IPS-20b (cell line): ENCODE measurements around the gene NFIC.
"Not testable (repeated sequence)": the region's sequence is repeated elsewhere in the genome, so short reads cannot be mapped to it uniquely, and the experiment has no call there.

Experiments used
- H3K27ac ChIP-seq: one replicate; pipeline ENCODE4 v1.5.1; 2013; ENCODE audit warnings: low read length
- H3K27me3 ChIP-seq: 2 replicates; pipeline ENCODE4 v1.6.1; 2013; ENCODE audit warnings: mild to moderate bottlenecking, low read length, inconsistent platforms; ENCODE audit not compliant: insufficient read depth
- H3K36me3 ChIP-seq: 2 replicates; pipeline ENCODE4 v1.6.1; 2013; ENCODE audit warnings: low read depth, mild to moderate bottlenecking, inconsistent platforms, low read length, moderate library complexity; ENCODE audit not compliant: insufficient read depth
- H3K4me1 ChIP-seq: 2 replicates; pipeline ENCODE4 v1.6.1; 2013; ENCODE audit warnings: mild to moderate bottlenecking, control low read depth, inconsistent platforms, low read length, moderate library complexity; ENCODE audit not compliant: insufficient read depth
- H3K4me3 ChIP-seq: 2 replicates; pipeline ENCODE4 v1.5.1; 2013; ENCODE audit warnings: mild to moderate bottlenecking, low read length, inconsistent platforms
- H3K9ac ChIP-seq: 2 replicates; pipeline ENCODE4 v1.6.1; 2013; ENCODE audit warnings: low read depth, mild to moderate bottlenecking, inconsistent platforms, low read length, moderate library complexity
- H3K9me3 ChIP-seq: 2 replicates; pipeline ENCODE4 v1.6.1; 2013; ENCODE audit warnings: mild to moderate bottlenecking, low read depth, low read length, inconsistent platforms; ENCODE audit not compliant: insufficient read depth

The NFIC gene

GRCh38 chr19:3328743-3329142 lies 37.6 kb upstream of the NFIC start:
- no peaks in the 10 kb centered on the region for H3K9me3 ChIP-seq
- H3K4me3 ChIP-seq = no peak overlapping the region
- no peaks in the 10 kb centered on the region for H3K36me3 ChIP-seq
- no peak overlapping the region for H3K27ac ChIP-seq
- H3K4me1 ChIP-seq = no peaks in the 10 kb centered on the region
- H3K27me3 ChIP-seq = no peaks in the 10 kb centered on the region
- no peak overlapping the region for H3K9ac ChIP-seq

- Histone ChIP-seq H3K4me1 (no peaks in the 10 kb centered on the region), H3K9me3 (no peaks in the 10 kb centered on the region), H3K4me3 (no peak overlapping the region), H3K27ac (no peak overlapping the region), H3K9ac (no peak overlapping the region), H3K36me3 (no peaks in the 10 kb centered on the region), H3K27me3 (0 out of 2 replicates have a peak, but pooled peaks cover 3% of the 10 kb centered on the region)
These were observed 36.3 kb upstream of the NFIC start for GRCh38 chr19:3330047-3330446.

- not testable (repeated sequence) for H3K4me3 ChIP-seq, H3K9me3 ChIP-seq, H3K36me3 ChIP-seq, H3K9ac ChIP-seq, H3K4me1 ChIP-seq, H3K27ac ChIP-seq
- H3K27me3 ChIP-seq = peaks cover 11% of the 10 kb centered on the region
These were observed 34.2 kb upstream of the NFIC start for GRCh38 chr19:3332232-3332631.

DNA sequence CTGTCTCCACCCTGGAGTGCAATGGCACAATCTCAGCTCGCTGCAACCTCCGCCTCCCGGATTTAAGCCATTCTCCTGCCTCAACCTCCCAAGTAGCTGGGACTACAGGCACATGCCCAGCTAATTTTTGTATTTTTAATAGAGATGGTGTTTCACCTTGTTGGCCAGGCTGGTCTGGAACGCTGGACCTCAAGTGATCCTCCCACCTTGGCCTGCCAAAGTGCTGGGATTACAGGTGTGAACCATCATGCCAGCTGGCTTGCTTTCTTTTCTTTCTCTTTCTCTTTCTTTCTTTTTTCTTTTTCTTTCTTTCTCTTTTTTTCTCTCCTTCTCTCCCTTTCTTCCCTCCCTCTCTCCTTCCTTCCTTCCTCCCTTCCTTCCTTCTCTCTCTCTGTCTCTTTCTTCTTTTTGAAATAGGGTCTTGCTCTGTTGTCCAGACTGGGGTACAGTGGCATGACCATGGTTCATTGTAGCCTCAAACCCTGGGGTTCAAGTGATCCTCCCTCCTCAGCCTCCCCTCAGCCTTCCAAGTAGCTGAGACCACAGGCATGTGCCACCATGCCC lies 33.3 kb upstream of the NFIC start:
- no peak overlapping the region for H3K9ac ChIP-seq
- peaks cover 11% of the 10 kb centered on the region for H3K27me3 ChIP-seq
- H3K9me3 ChIP-seq = no peaks in the 10 kb centered on the region
- H3K4me1 ChIP-seq = no peaks in the 10 kb centered on the region
- H3K27ac ChIP-seq = no peak overlapping the region
- no peak overlapping the region for H3K4me3 ChIP-seq
- H3K36me3 ChIP-seq = no peaks in the 10 kb centered on the region

- H3K9ac ChIP-seq = no peak overlapping the region
- H3K9me3 ChIP-seq = no peaks in the 10 kb centered on the region
- no peaks in the 10 kb centered on the region for H3K36me3 ChIP-seq
- H3K4me3 ChIP-seq = no peak overlapping the region
- no peaks in the 10 kb centered on the region for H3K4me1 ChIP-seq
- H3K27me3 ChIP-seq = peaks cover 11% of the 10 kb centered on the region
- no peak overlapping the region for H3K27ac ChIP-seq
These were observed 32.7 kb upstream of the NFIC start for GRCh38 chr19:3333662-3334061.

- H3K4me1 ChIP-seq, H3K27ac ChIP-seq, H3K4me3 ChIP-seq, H3K9ac ChIP-seq, H3K36me3 ChIP-seq, H3K9me3 ChIP-seq: not testable (repeated sequence)
- H3K27me3 ChIP-seq = peaks cover 12% of the 10 kb centered on the region
These were observed 31.5 kb upstream of the NFIC start for GRCh38 chr19:3334749-3335430.

- H3K27me3 ChIP-seq = peaks cover 17% of the 10 kb centered on the region
- no peaks in the 10 kb centered on the region for H3K36me3 ChIP-seq
- no peaks in the 10 kb centered on the region for H3K4me1 ChIP-seq
- H3K9ac ChIP-seq = no peak overlapping the region
- H3K27ac ChIP-seq = no peak overlapping the region
- H3K9me3 ChIP-seq = no peaks in the 10 kb centered on the region
- H3K4me3 ChIP-seq = no peak overlapping the region
These were observed 30.7 kb upstream of the NFIC start for GRCh38 chr19:3335431-3336350.

- no peak overlapping the region for H3K9ac ChIP-seq
- H3K36me3 ChIP-seq = no peaks in the 10 kb centered on the region
- H3K27me3 ChIP-seq = peaks cover 17% of the 10 kb centered on the region
- no peak overlapping the region for H3K27ac ChIP-seq
- no peak overlapping the region for H3K4me3 ChIP-seq
- no peaks in the 10 kb centered on the region for H3K9me3 ChIP-seq
- H3K4me1 ChIP-seq = no peaks in the 10 kb centered on the region
These were observed 30.1 kb upstream of the NFIC start for GRCh38 chr19:3336351-3336679.

DNA sequence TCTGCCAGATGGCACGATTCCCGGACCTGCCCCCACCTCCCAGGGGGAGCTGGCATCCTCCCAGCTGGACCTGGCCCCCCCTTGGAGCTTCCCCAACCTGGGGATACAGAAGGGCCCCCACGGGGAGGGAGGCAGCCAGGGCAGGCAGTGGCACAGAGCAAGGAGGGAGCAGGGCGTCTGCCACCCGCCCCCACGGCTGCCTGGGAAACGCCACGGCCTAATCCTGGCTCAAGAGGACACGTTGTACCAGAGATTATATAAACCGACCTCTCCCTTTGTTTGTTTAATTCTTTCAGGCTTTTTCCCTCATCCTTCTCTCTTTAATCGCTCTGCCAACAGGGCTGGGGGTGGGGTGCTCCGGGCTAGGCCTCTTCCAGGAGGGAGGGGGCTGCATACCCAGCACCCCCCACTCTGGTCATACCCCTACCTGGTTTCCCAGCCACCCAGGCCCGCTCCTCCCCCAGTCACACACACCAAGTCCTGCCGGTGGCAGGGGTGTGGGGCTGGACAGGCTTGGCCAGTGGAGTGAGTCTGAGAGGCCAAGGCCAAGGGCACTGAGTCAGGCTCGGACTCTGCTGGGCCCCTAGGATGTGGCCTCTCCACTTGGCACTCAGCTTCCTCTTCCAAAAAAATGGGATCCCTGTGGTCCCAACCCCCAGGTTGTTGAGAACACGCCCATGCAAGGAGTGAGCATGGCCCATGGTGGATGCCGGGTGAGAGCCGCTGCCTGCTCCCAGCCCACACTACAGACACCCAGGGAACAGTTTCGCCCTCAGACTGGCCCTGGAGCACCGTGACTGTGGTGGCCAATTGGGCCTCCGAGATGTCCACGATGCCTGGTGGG lies 29.5 kb upstream of the NFIC start:
- Histone ChIP-seq H3K4me1 (no peaks in the 10 kb centered on the region), H3K36me3 (no peaks in the 10 kb centered on the region), H3K9me3 (no peaks in the 10 kb centered on the region), H3K9ac (no peak overlapping the region), H3K27ac (no peak overlapping the region), H3K27me3 (peaks cover 17% of the 10 kb centered on the region), H3K4me3 (no peak overlapping the region)

GRCh38 chr19:3338541-3339181 lies 27.7 kb upstream of the NFIC start:
- H3K4me1 ChIP-seq = no peaks in the 10 kb centered on the region
- no peaks in the 10 kb centered on the region for H3K36me3 ChIP-seq
- peaks cover 17% of the 10 kb centered on the region for H3K27me3 ChIP-seq
- no peaks in the 10 kb centered on the region for H3K9me3 ChIP-seq
- H3K9ac ChIP-seq = no peak overlapping the region
- H3K27ac ChIP-seq = no peak overlapping the region
- H3K4me3 ChIP-seq = no peak overlapping the region

GRCh38 chr19:3340340-3340739 lies 26.0 kb upstream of the NFIC start:
- no peaks in the 10 kb centered on the region for H3K36me3 ChIP-seq
- no peaks in the 10 kb centered on the region for H3K9me3 ChIP-seq
- H3K27ac ChIP-seq = no peak overlapping the region
- H3K4me1 ChIP-seq = no peaks in the 10 kb centered on the region
- H3K9ac ChIP-seq = no peak overlapping the region
- H3K27me3 ChIP-seq = peaks cover 14% of the 10 kb centered on the region
- no peak overlapping the region for H3K4me3 ChIP-seq
